Posterior vena cava (tissue), 2 donors: Measurements from ENCODE around the gene NCEH1. TPM values are rescaled to one million over a fixed set of nuclear protein-coding genes. Genes with fewer than 3 reads are reported as not detected.

Experiments used
- DNase-seq: peaks from one replicate; pipeline ENCODE4 v3.0.0-alpha.2; 2020; ENCODE audit warnings: low spot score
- intact Hi-C, 2 donors: fragments of 100-400 bp; cut with DNase I; formaldehyde crosslinking; loops; one replicate each; pipeline versions ENCODE4 v1.14.1 to v1.14.2; 2022 to 2023
- total RNA-seq, 2 donors: library from RNA; stranded (reverse); fragmentation: NEBNext Ultra II Directional; extraction: Animal tissue kit (Norgen Biotek cat#: 25700); gene quantifications; one replicate each; pipeline ENCODE4 v1.2.1, GENCODE V29; 2021
- donor health status: DM: yes; HTN: yes; CAD: no.
- donor health status: DM: yes; HTN: yes; CAD: no.

The NCEH1 gene
- total RNA-seq, 2 donors from 2014 or later: 10.3 to 15.6 TPM

GRCh38 chr3:172654470-172654869, 56.4 kb downstream of the NCEH1 start:
- intact Hi-C loops: no loop called here
- no peak for DNase-seq

GRCh38 chr3:172653004-172653572, 57.8 kb downstream of the NCEH1 start:
- no peak for DNase-seq
- intact Hi-C loops: no loop called here

DNA sequence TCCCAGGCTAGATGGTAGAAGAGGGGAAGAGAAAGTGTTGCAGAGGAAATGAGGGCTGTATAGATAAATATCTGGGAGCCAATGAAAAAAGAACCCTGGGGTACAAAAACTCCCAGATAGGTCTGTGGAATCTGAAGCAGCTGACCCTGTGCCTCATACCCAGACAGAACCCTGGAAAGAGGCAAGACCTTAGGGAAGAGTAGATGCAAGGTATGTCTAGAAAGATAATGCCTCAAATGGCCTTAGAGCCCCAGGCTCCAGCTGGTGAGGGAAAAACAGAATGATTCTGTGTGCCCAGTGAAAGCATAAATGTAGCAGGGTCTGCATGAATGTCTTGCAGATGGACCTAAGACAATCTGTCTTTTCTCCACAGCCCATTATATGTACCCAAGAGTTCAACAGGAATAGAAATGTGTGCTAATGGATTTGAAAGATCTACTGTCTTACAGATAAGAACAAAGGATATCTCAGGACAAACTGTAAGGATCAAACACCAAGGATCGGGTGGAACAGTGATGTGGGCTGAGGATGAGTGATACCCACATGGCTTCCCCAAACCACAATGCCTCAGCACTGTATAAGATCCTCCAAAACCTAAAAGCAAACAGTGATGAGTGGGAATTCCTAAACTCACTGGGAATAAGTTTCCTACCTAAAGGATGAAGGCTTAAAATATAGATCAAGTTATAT, 58.8 kb downstream of the NCEH1 start:
- no peak for DNase-seq
- intact Hi-C loops: no loop called here

DNA sequence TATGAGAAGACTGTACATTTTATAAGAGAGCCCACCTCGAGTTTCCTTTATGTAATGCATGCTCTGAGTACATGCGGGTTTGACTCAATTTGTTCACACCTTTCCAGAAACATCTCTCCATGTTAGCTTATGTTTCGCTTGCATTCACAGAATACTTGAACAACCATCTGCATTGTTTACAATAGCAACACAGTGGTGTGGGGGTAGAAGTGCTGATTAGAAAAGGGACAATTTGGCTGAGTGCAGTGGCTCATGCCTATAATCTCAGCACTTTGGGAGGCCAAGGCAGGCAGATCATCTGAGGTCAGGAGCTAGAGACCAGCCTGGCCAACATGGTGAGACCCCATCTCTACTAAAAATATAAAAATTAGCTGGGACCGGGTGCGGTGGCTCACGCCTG, 60.9 kb downstream of the NCEH1 start:
- no peak for DNase-seq
- intact Hi-C loops: no loop called here

DNA sequence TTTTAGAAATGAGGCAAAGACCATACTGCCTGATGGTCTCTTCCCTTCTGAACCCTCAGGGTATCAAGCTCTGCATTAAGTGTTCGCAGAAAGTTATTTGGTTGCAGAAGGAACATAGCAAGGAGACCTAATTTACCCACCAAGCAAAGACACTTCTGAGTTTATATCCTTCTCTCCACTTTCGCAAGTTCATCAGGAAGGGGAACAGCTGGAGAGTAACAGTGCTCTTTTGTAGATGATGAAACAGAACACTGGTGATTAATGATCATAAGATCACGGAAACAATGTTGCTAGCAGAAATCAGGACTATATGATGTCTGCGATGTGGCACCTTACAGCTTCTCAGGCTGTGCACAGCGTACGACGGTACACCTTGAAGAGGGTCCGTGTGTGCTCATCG, 62.1 kb downstream of the NCEH1 start:
- no peak for DNase-seq
- intact Hi-C loops: no loop called here

- intact Hi-C loops: no loop called here
- DNase-seq: no peak
These were observed 63.0 kb downstream of the NCEH1 start for GRCh38 chr3:172647823-172648222.

DNA sequence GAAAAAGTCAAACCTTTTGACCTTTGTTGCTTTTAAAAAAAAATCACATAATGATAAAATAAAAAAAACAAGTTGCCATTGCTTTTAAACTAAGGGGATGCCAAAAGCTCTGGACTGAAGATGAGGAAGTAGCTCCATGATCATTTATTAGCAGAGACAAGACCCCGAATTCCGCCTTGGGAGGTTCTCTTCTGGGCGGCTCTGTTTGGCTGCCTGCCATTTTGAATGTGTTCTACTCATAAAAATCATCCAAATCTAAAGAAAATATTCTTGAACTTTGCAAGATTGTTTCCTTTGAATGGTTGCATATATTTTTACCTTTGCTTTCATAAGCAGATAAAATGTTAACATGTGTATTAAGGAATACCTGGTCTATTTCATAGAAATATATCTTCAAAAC, 63.8 kb downstream of the NCEH1 start:
- intact Hi-C loops: no loop called here
- DNase-seq: no peak

GRCh38 chr3:172646439-172647015, 64.3 kb downstream of the NCEH1 start:
- no peak for DNase-seq
- intact Hi-C loops: no loop called here

DNA sequence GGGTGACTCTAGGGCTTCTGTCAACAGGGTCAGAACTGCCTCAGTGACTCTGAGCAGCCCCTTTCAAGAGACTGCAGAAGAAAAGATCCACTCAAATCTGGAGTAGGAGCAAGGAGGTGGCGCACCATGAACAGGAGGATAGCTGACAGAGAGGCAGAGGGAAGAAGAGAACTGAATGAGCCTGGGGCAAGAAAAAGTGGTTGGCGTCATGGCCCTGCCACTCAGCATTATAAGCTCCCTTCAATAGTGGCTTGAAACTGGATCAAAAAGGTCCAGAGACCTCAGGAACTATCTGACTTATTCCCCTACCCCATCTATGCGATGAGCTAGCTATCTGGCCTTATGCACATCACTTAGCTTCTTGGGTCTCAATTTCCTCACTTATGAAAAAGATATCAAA, 66.6 kb downstream of the NCEH1 start:
- intact Hi-C loops: no loop called here

GRCh38 chr3:172643506-172644179, 67.2 kb downstream of the NCEH1 start:
- DNase-seq: no peak
- intact Hi-C loops: no loop called here

More for the DNA sequence above, 66.6 kb downstream of the NCEH1 start:
- DNase-seq: no peak

GRCh38 chr3:172641291-172641690, 69.6 kb downstream of the NCEH1 start:
- DNase-seq: no peak
- intact Hi-C loops: no loop called here

DNA sequence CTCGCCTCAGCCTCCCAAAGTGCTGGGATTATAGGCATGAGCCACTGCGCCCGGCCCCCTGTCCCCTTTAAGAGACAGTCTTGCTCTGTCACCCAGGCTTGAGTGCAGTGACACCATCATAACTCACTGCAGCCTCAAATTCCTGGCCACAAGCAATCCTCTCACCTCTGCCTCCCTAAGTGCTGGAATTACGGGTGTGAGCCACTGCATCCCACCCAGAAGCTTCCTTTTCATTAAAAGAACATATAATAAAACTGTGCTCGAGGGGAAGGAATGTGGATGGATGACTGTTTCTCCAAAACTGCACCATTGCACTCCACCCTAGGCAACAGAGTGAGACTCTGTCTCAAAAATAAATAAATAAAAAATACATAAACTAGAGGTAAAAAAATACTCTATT, 70.1 kb downstream of the NCEH1 start:
- no peak for DNase-seq
- intact Hi-C loops: no loop called here

GRCh38 chr3:172635588-172635987, 75.3 kb downstream of the NCEH1 start:
- DNase-seq: no peak
- intact Hi-C loops: no loop called here

GRCh38 chr3:172634948-172635347, 75.9 kb downstream of the NCEH1 start:
- no peak for DNase-seq
- intact Hi-C loops: no loop called here

DNA sequence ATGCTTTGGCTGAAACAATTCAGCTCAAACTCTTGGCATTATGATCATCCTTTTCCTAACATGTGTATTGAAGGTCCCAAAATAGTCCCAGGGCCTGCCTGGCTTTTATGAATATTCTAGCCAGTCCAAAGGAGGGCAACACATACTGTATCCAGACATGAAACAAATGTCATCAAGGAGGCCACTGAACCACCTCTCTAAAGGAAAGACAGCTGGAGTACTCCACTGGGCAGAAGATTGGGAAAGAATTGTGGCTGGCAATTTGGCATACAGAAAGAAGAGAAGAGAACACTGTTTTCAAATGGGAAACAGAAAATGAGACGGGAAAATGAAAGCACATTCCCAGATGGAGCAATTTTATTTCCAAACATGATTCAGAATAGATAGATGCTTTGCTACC, 80.6 kb downstream of the NCEH1 start:
- intact Hi-C loops: no loop called here
- DNase-seq: no peak

DNA sequence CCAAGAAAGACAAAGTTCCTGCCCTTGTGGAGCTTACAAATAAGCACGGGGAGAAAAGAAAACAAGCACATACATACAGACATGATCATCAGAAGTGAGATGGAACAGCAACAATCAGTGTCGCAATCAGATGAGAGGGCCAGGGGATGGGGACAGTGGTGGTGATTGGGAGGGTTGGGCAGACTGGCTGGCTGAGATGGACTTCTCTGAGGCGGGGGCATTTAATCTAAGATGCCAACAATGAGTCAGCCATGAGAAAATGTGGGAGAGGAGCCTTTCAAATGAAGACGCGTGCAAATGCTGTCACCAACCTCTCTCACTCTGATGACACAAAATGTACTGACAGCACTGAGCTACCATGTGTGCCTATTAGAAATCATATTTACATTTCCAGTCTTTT, 81.4 kb downstream of the NCEH1 start:
- intact Hi-C loops: no loop called here
- DNase-seq: no peak

GRCh38 chr3:172627057-172627809, 83.6 kb downstream of the NCEH1 start:
- DNase-seq: no peak
- intact Hi-C loops: no loop called here

GRCh38 chr3:172626021-172626640, 84.7 kb downstream of the NCEH1 start:
- intact Hi-C loops: no loop called here
- no peak for DNase-seq

DNA sequence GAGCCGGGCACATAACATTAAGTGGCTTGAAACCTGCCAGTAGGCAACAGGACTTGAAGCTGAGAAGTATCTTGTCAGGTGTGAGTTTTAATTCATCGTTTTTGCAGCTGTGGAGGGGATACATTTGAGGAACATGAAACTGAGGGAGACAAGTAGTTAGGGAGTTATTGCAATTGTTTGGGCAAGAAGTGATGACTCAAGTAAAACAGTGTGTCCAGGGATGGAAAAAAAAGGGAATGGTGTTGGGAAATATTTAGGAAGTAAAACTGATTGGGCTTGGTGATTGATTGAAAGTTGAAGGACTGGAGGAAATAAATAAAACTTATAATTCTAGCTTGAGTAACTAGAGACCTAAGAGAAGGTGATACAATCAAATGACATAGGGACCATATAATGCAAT, 85.5 kb downstream of the NCEH1 start:
- intact Hi-C loops: no loop called here

More for the DNA sequence above, 85.5 kb downstream of the NCEH1 start:
- DNase-seq: no peak
